ENCODE measurements around the gene PRM3. TPM values are rescaled to one million over a fixed set of nuclear protein-coding genes. Genes with fewer than 3 reads are reported as not detected.

PRM3 gene
- total RNA-seq, 4 donors from 2014 or later: not detected

- 86 to 92% methylated on average over 4 to 12 of the region's 12 CpGs for WGBS, 2 donors
- peaks cover 0 to 3% (median 0%) of the 10 kb centered on the region in 3 donors for H3K4me1 ChIP-seq
- intact Hi-C loops (cut with DNase I): no loop called here
- TF ChIP-seq POLR2A (IDR thresholded peaks at IDR 0.05) (no peak), CTCF (IDR thresholded peaks at IDR 0.05) (no peak)
- no peak overlapping the region for H3K4me3 ChIP-seq
- no peaks in the 10 kb centered on the region for H3K9me3 ChIP-seq
- DNase-seq: no peak
- no peak overlapping the region for H3K27ac ChIP-seq
- H3K36me3 ChIP-seq: no peaks in the 10 kb centered on the region
- H3K27me3 ChIP-seq: peaks cover 0 to 8% (median 0%) of the 10 kb centered on the region in 4 donors
Measured at GRCh38 chr16:11277607-11278337, 4.3 kb upstream of the PRM3 start.

- H3K4me3 ChIP-seq: no peak overlapping the region
- intact Hi-C loops (cut with DNase I): no loop called here
- no peak overlapping the region for H3K27ac ChIP-seq
- no peak for TF ChIP-seq CTCF (IDR thresholded peaks at IDR 0.05)
- TF ChIP-seq POLR2A (IDR thresholded peaks at IDR 0.05): no peak
- peaks cover 0 to 8% (median 0%) of the 10 kb centered on the region in 4 donors for H3K27me3 ChIP-seq
- no peak for DNase-seq
- H3K4me1 ChIP-seq: peaks cover 0 to 10% (median 0%) of the 10 kb centered on the region in 3 donors
- H3K36me3 ChIP-seq: no peaks in the 10 kb centered on the region
- WGBS, 2 donors: 75 to 77% methylated on average over 8 to 11 of the region's 11 CpGs
- H3K9me3 ChIP-seq: no peaks in the 10 kb centered on the region
Measured at GRCh38 chr16:11276896-11277593, 3.6 kb upstream of the PRM3 start.

- no peak within 1 kb of the TSS for H3K4me3 ChIP-seq
- no peak for DNase-seq
- intact Hi-C loops (cut with DNase I): no loop called here
- H3K27me3 ChIP-seq: peaks cover 0 to 8% (median 0%) of the 10 kb centered on the region in 4 donors
- peaks cover 0 to 10% (median 0%) of the 10 kb centered on the region in 3 donors for H3K4me1 ChIP-seq
- H3K27ac ChIP-seq: no peak within 1 kb of the TSS
- H3K9me3 ChIP-seq: no peaks in the 10 kb centered on the region
- 84 to 88% methylated on average over 5 to 13 of the region's 26 CpGs for WGBS, 2 donors
- H3K36me3 ChIP-seq: no peaks in the 10 kb centered on the region
- no peak for TF ChIP-seq POLR2A (IDR thresholded peaks at IDR 0.05)
- no peak for TF ChIP-seq CTCF (IDR thresholded peaks at IDR 0.05)
Measured at GRCh38 chr16:11276143-11276895, 2.9 kb upstream of the PRM3 start, which contains the start of gene PRM2. Gene PRM2, minus strand, starts transcription at chr16:11276480. Its CDS starts 110 bp downstream, at chr16:11276370.

- no peaks in the 10 kb centered on the region for H3K36me3 ChIP-seq
- TF ChIP-seq POLR2A (IDR thresholded peaks at IDR 0.05) (no peak), CTCF (IDR thresholded peaks at IDR 0.05) (no peak)
- intact Hi-C loops (cut with DNase I): no loop called here
- no peak overlapping the region for H3K27ac ChIP-seq
- no peak for DNase-seq
- peaks cover 0 to 8% (median 0%) of the 10 kb centered on the region in 4 donors for H3K27me3 ChIP-seq
- WGBS, 2 donors: 92 to 93% methylated on average over 5 to 7 of the region's 7 CpGs
- H3K9me3 ChIP-seq: no peaks in the 10 kb centered on the region
- H3K4me3 ChIP-seq: no peak overlapping the region
- H3K4me1 ChIP-seq: peaks cover 0 to 10% (median 0%) of the 10 kb centered on the region in 3 donors
Measured at GRCh38 chr16:11274964-11275363, 1.5 kb upstream of the PRM3 start.
